DND-41 (cell line): ENCODE results near the gene SLC11A1.

Source experiments
- ATAC-seq: fragments of 200-7000 bp; cut with Tn5 transposase; 3 replicates; pipeline ENCODE4 v1.9.1; 2021; ENCODE audit warnings: low read depth; ENCODE audit not compliant: insufficient read depth
- DNase-seq: peaks from one replicate; pipeline ENCODE4 v3.0.0-alpha.2; 2020
- H2AFZ ChIP-seq: 2 replicates; pipeline ENCODE4 v1.6.0; 2012; ENCODE audit warnings: low read depth, low read length
- H3K27ac ChIP-seq: 2 replicates; pipeline ENCODE4 v1.5.1; 2012; ENCODE audit warnings: low read length, inconsistent platforms
- H3K27me3 ChIP-seq: fragments of 200-600 bp; sonication (generic); 2 replicates; pipeline ENCODE4 v1.6.0; 2012; ENCODE audit warnings: low read length, mild to moderate bottlenecking, inconsistent platforms; ENCODE audit not compliant: insufficient read depth, poor library complexity
- H3K36me3 ChIP-seq: 2 replicates; pipeline ENCODE4 v1.5.1; 2012; ENCODE audit warnings: low read length, inconsistent platforms; ENCODE audit not compliant: insufficient read depth
- H3K4me1 ChIP-seq: 2 replicates; pipeline ENCODE4 v1.5.1; 2012; ENCODE audit warnings: mild to moderate bottlenecking, low read length; ENCODE audit not compliant: insufficient read depth
- H3K4me2 ChIP-seq: 2 replicates; pipeline ENCODE4 v1.6.0; 2012; ENCODE audit warnings: mild to moderate bottlenecking, moderate library complexity, low read length, inconsistent platforms; ENCODE audit not compliant: insufficient read depth
- H3K4me3 ChIP-seq, 2 experiments: fragments of 200-600 bp in 1 of 2; shearing (Covaris generic) in 1 of 2; 2 replicates each; pipeline ENCODE4 v1.5.1; 2012 to 2016; ENCODE audit warnings: inconsistent platforms in 2 of 2, low read length in 2 of 2, mild to moderate bottlenecking in 2 of 2, low read depth in 1 of 2, moderate library complexity in 1 of 2
- H3K79me2 ChIP-seq: 2 replicates; pipeline ENCODE4 v1.6.0; 2012; ENCODE audit warnings: low read length, inconsistent platforms; ENCODE audit not compliant: insufficient read depth
- H3K9ac ChIP-seq: 2 replicates; pipeline ENCODE4 v1.6.0; 2012; ENCODE audit warnings: low read depth, mild to moderate bottlenecking, inconsistent platforms, low read length, moderate library complexity
- H3K9me3 ChIP-seq: 2 replicates; pipeline ENCODE4 v1.5.1; 2012; ENCODE audit warnings: low read length, moderate library complexity, mild to moderate bottlenecking, inconsistent platforms; ENCODE audit not compliant: insufficient read depth, severe bottlenecking
- H4K20me1 ChIP-seq: 2 replicates; pipeline ENCODE4 v1.6.0; 2012; ENCODE audit warnings: low read length; ENCODE audit not compliant: insufficient read depth
- EZH2 ChIP-seq: IDR thresholded peaks from 3 replicates; pipeline ENCODE4 v1.6.1; 2012; ENCODE audit warnings: borderline replicate concordance, low read depth, mild to moderate bottlenecking, moderate library complexity, low read length, inconsistent platforms; ENCODE audit not compliant: severe bottlenecking
- TF ChIP-seq, protein P1 (sequence below): IDR thresholded peaks from 2 replicates; pipeline ENCODE4 v1.5.1; 2012; ENCODE audit warnings: borderline replicate concordance, low read length, moderate library complexity, mild to moderate bottlenecking; ENCODE audit not compliant: poor library complexity, severe bottlenecking; ENCODE audit errors: extremely low read depth

SLC11A1 gene

DNA sequence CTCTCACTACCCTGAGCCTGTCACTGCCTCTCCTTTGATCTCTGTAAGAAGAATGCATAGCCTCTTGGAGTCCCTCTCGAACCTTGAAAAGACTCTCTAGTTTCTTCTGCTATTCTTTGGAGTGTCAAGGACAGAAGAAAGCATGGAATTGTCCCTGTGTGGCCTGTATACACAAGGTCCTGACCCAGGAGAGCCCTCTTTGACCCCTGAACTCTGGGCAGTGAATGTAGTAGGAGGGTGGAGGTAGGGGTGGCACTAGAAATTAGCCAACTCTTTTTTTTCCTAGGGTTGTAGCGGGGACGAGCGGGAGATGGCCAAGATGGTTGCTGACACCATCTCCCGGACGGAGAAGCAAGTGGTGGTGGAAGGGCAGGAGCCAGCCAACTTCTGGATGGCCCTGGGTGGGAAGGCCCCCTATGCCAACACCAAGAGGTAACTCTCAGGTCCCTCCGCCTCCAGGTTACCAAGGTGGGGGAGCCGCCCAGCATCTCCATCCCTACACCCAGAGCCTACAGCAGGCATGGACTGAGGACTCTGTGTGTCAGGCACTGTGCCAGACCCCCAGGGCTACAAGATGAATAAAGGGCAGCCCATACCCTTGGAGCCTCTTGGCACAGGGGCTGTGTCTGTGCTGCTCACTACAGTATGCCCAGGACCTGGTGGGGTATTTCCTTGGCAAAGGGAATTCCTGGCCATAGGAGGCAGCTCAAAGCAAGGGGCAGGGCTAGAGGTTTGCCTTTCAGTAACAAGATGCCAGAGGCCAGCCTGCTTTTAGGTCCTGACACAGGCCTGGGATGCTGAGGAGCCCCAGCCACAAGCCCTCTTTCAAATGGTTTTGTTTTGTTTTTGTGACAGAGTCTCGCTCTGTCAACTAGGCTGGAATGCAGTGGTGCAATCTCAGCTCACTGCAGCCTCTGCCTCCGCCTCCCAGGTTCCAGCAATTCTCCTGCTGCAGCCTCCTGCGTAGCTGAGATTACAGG lies 53.2 kb downstream of the SLC11A1 start:
- Histone ChIP-seq H4K20me1 (no peaks in the 10 kb centered on the region; the same call in 1 of the 2 replicates), H3K27ac (no peak overlapping the region), H3K36me3 (no peaks in the 10 kb centered on the region), H3K4me2 (no peak overlapping the region), H3K4me1 (no peaks in the 10 kb centered on the region), H3K9ac (no peak overlapping the region), H3K27me3 (no peaks in the 10 kb centered on the region), H3K9me3 (no peaks in the 10 kb centered on the region), H2AFZ (no peak overlapping the region), H3K4me3 (no peak overlapping the region), H3K79me2 (no peaks in the 10 kb centered on the region)
- DNase-seq (no peak), ATAC-seq (no peak)
- TF ChIP-seq, protein P1, sequence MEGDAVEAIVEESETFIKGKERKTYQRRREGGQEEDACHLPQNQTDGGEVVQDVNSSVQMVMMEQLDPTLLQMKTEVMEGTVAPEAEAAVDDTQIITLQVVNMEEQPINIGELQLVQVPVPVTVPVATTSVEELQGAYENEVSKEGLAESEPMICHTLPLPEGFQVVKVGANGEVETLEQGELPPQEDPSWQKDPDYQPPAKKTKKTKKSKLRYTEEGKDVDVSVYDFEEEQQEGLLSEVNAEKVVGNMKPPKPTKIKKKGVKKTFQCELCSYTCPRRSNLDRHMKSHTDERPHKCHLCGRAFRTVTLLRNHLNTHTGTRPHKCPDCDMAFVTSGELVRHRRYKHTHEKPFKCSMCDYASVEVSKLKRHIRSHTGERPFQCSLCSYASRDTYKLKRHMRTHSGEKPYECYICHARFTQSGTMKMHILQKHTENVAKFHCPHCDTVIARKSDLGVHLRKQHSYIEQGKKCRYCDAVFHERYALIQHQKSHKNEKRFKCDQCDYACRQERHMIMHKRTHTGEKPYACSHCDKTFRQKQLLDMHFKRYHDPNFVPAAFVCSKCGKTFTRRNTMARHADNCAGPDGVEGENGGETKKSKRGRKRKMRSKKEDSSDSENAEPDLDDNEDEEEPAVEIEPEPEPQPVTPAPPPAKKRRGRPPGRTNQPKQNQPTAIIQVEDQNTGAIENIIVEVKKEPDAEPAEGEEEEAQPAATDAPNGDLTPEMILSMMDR = no peak
- TF ChIP-seq EZH2 = no peak

DNA sequence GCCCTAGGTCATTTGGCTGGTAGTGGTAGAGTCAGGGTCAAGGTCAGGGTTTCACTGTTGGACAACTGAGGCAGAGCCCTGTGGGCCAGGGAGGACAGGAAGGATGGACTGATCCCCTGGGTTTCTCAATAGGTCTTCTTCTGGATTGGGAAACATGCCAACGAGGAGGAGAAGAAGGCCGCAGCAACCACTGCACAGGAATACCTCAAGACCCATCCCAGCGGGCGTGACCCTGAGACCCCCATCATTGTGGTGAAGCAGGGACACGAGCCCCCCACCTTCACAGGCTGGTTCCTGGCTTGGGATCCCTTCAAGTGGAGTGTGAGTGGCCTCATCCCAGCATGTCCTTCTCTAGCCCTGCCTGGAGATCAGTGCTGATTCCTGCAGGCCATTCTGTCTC lies 54.9 kb downstream of the SLC11A1 start:
- H3K36me3 ChIP-seq = no peaks in the 10 kb centered on the region
- TF ChIP-seq EZH2 = no peak
- TF ChIP-seq, protein P1 = no peak
- no peaks in the 10 kb centered on the region for H4K20me1 ChIP-seq
- no peaks in the 10 kb centered on the region for H3K4me1 ChIP-seq
- H2AFZ ChIP-seq = no peak overlapping the region
- no peaks in the 10 kb centered on the region for H3K79me2 ChIP-seq
- no peaks in the 10 kb centered on the region for H3K9me3 ChIP-seq
- H3K27ac ChIP-seq = no peak overlapping the region
- no peak overlapping the region for H3K4me3 ChIP-seq
- H3K27me3 ChIP-seq = no peaks in the 10 kb centered on the region
- H3K4me2 ChIP-seq = no peak overlapping the region
- ATAC-seq = no peak
- no peak overlapping the region for H3K9ac ChIP-seq
- no peak for DNase-seq

DNA sequence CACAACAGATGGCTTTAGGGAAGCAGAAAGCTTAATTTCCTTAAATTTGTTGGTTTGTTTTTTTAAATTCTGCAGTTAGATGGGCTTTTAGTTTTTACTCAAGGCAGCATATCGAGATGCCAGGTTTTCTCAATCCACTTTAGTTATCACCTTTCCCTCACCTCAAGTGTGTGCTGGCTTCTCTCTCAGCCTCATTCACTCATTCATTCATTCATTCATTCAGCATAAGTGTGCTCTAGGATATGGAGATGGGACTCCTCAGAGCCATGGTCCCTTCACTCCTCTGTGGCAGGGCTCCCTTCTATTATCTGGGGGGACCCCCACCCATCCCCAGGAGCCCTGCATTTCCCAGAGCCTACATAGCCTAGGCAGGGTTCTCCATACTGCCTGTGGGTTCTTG lies 55.9 kb downstream of the SLC11A1 start:
- TF ChIP-seq, protein P1 = no peak
- TF ChIP-seq EZH2 = no peak
- Histone ChIP-seq H3K27ac (no peak overlapping the region), H2AFZ (no peak overlapping the region), H3K4me1 (no peaks in the 10 kb centered on the region), H3K27me3 (no peaks in the 10 kb centered on the region), H4K20me1 (no peaks in the 10 kb centered on the region), H3K9ac (no peak overlapping the region), H3K4me3 (no peak overlapping the region), H3K4me2 (no peak overlapping the region), H3K79me2 (no peaks in the 10 kb centered on the region), H3K36me3 (no peaks in the 10 kb centered on the region), H3K9me3 (no peaks in the 10 kb centered on the region)
- no peak for ATAC-seq
- DNase-seq = no peak
